Activated CD8-positive, alpha-beta memory T cell treated with anti-CD3 and anti-CD28 coated beads, Interleukin-2, amount 50 U/mL, for 24 hours (primary cell): ENCODE data around the gene EFCAB13.
A peak's percentile ranks its signal among the peaks of the same experiment; 100 is the strongest.

Source experiments
- DNase-seq: peaks from one replicate; pipeline ENCODE4 v3.0.0-alpha.2; 2020; ENCODE audit errors: extremely low read depth

EFCAB13 gene

DNA sequence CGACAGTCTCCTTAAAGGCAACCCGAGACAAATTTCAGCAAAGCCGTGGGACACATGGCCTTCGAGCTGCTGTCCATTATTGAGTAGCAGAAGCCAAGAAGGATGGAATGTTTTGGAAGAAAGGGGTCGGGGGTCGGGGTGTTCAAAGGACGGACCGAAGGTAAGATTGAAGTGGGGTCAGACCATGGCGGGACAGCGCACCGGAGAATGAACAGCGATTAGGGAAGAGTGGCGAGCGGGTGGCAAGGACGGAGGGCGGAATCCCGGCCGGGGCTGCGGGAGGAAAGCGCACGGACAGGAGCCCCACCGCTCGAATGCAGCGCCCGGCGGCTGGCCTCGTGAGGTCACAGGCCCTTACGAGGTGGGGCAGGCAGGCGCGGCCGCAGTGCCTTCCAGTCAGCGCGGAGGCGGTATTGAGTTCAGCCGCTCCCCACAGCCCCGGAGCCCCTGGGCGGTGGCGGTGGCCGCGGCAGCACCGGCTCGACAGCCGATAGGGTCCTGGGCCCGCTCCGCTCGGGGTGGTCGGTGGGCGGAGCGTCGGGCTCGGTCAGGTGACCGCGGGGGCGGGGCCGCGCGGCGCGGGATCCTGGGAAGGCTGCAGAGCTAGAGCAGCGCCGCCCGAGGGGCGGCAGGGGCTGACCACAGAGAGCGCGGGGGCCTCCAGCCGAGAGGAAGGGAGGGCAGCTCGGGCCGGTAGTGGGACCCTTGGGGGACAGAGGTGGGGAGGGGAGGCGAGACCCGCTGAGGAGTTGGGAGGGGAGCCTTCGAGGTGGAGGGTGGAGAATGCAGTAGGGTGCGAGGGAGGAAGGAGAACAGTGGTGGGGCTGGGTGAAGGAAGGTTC is at the start of gene EFCAB13:
EFCAB13 (plus strand) TSS at position 574 of the 842 bp plus-strand sequence. CDS start 4,399 bp downstream, outside the sequence.
- peak; percentile 30 for DNase-seq

GRCh38 chr17:47274319-47275069 is 49.3 kb upstream of the EFCAB13 start:
- DNase-seq, result no peak

- DNase-seq, result no peak
These were observed 48.3 kb upstream of the EFCAB13 start for GRCh38 chr17:47275245-47275984.

GRCh38 chr17:47276444-47276843 is 47.3 kb upstream of the EFCAB13 start:
- no peak for DNase-seq

DNA sequence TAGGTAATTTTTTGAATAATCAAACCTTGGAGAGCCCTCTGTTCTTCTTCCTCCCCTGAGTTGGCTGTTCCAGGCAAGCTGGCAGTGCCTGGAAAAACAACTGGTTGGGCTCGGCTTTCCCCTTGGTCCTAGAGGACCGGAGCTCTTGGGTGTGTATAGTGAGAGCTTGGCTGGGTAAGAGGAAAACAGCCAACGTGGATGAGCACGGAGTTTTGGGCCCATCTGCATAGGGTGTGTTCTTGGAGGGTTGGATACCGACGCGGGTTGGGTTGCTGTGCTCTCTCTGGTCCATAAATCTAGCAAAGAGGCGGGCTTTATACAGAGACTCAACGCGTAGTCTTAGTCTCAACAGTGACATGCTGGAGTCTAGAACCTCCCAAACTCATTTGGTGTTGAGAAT is 46.9 kb upstream of the EFCAB13 start:
- no peak for DNase-seq

DNA sequence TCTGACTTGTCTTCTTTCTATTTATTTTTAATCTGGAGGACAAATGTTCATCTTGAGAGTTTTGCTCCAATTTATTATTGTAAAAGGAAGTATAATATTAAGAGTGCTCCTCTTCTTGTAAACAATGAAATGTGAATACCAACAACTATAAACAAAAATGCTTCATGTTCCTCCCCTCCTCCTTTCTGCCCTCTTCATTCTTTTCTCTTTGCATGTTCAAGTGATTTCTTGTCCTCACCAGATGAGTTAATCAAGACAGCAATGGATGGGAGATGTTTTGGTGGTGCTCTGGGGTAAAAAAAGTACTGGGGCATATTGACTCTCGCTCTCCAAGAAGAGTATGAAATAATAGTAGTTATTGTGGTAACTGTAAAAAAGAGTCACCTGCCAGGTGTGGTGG is 45.8 kb upstream of the EFCAB13 start:
- DNase-seq, result no peak

DNA sequence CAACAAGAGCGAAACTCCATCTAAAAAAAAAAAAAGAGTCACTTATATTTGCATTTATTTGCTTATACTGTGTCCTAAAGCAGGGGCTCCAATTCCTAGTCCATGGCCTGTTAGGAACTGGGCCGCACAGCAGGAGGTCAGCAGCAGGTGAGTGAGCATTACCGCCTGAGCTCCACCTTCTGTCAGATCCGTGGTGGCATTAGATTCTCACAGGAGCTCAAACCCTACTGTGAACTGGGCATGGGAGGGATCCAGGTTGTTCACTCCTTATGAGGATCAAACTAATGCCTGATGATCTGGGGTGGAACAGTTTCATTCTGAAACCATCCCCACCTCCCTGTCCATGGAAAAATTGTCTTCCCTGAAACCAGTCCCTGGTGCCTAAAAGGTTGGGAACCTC is 45.2 kb upstream of the EFCAB13 start:
- DNase-seq, result no peak

DNA sequence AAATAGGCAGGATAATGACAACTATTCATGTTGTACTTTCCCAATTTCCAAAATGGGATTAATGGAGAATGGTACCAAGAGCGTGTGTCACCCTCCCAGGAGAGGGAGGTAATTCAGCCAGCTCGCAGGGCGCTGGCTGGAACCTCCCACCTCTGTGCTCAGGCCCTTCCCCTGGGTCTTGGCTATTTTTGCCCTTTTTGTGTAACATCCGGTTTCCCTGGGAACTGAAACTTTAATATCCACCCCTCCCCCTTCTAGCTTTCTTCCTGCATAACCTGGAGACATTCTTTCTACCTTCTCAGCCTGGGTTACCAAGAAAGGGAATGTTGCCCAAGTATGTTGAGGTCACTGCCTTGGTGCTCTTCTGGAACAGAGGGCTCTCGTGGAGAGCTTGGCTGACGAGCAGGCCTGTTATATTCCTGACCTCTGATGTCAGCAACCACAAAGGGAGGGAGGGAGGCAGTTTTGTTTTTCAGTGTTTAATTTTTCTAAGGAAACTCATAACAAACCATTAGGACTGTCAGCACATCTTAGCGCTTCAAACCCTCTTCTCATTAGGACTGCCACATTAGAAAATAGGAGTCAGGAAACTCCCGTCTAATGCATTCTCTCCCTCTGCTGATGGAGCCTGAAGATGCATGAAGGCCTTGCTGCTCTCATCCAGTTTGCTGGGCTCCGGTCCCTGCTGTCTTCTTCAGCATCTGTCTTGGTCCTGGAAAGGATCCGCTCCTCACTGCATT is 44.5 kb upstream of the EFCAB13 start:
- no peak for DNase-seq

DNA sequence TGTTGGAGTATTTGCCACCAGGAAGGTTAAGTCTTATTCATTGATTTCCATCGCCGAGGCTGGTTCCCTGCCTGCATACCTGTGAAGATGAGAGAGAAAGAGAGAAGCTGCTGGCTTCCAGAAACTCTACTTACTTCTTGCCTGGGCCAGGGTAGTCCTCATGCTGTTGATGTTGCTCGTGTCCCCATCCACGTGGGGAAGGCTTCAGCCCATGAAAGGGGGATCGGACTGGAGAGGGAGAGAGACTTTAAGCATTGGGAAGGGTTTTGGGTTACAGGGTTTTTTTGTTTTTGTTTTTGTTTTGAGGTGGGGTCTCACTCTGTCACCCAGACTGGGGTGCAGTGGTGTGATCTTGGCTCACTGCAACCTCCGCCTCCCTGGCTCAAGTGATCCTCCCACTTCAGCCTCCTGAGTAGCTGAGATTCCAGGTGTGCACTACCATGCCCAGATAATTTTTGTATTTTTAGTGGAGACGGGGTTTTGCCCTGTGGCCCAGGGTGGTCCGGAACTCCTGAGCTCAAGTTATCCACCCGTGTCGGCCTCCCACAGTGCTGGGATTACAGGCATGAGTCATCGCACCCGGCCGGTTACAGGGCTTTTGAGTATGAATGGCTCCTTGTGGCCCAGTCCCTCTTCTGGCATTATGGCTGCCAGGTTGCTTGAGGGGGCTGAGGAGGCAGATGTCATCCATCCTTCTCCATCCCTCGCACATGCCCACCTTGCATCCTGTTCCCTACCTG is 43.5 kb upstream of the EFCAB13 start:
- no peak for DNase-seq

DNA sequence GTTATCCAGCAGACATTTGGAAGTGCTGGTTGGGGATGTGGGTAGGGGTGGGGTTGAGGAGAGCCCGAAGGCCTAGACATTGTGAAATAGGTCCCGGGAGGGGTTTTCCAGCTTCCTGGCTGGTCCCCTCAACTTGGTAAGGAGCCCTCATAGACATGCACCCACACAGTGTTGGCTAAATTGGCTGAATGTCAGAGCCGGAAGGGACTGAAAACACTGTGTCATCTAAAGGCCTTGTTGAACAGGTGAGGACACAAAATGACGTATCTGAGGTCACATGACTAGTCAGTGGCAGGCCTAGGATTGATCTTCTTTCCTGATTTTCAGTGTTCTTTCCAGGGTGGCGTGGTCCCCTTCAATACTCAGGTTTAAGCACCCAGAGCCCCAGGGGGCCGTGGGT is 42.5 kb upstream of the EFCAB13 start:
- no peak for DNase-seq

GRCh38 chr17:47285003-47285402 is 38.8 kb upstream of the EFCAB13 start:
- DNase-seq, result no peak

GRCh38 chr17:47286198-47286914 is 37.4 kb upstream of the EFCAB13 start:
- no peak for DNase-seq

- no peak for DNase-seq
These were observed 36.7 kb upstream of the EFCAB13 start for GRCh38 chr17:47287068-47287467.

DNA sequence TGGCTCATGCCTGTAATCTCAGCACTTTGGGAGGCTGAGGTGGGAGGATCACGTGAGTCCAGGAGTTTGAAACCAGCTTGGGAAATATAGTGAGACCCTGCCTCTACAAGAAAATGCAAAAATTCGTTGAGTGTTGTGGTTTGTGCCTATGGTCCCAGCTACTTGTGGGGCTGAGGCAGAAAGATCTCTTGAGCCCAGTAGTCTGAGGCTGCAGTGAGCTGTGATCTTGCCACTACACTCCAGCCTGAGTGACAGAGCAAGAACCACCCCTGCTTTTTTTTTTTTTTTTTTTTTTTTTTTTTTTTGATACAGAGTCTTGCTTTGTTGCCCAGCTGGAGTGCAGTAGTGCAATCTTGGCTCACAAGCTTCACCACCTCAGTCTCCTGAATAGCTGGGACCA is 36.1 kb upstream of the EFCAB13 start:
- DNase-seq, result no peak

- DNase-seq, result no peak
These were observed 35.1 kb upstream of the EFCAB13 start for GRCh38 chr17:47288531-47289116.

- no peak for DNase-seq
These were observed 34.5 kb upstream of the EFCAB13 start for GRCh38 chr17:47289302-47289701.

GRCh38 chr17:47290870-47291241 is 32.9 kb upstream of the EFCAB13 start:
- DNase-seq, result no peak

- no peak for DNase-seq
These were observed 32.4 kb upstream of the EFCAB13 start for GRCh38 chr17:47291242-47291873.

GRCh38 chr17:47292206-47292605 is 31.5 kb upstream of the EFCAB13 start:
- no peak for DNase-seq
